A549 (cell line): Measurements from ENCODE around the gene TTPAL.

Source experiments
- CTCF ChIP-seq: fragments of >200 bp; sonication (Bioruptor Twin); formaldehyde crosslinking; IDR thresholded peaks from 3 replicates; pipeline ENCODE4 v1.5.1; 2016
- JUN ChIP-seq, 2 experiments: fragments of >200 bp; sonication (Bioruptor Twin); formaldehyde crosslinking; IDR thresholded peaks; 2 replicates in 1 of 2; 3 replicates in 1 of 2; pipeline ENCODE4 v1.6.1; 2016 to 2017
- POLR2A ChIP-seq: IDR thresholded peaks from 2 replicates; pipeline ENCODE4 v1.6.1; 2012; ENCODE audit warnings: mild to moderate bottlenecking, low read length
- RFX5 ChIP-seq: fragments of 450-650 bp; IDR thresholded peaks from 2 replicates; pipeline ENCODE4 v1.7.1; 2014; ENCODE audit warnings: antibody characterized with exemption, mild to moderate bottlenecking, moderate library complexity
- SMC3 ChIP-seq: fragments of >200 bp; sonication (Bioruptor Twin); formaldehyde crosslinking; IDR thresholded peaks from 3 replicates; pipeline ENCODE4 v1.6.1; 2018; ENCODE audit warnings: inconsistent platforms

- TF ChIP-seq CTCF (no peak), POLR2A (no peak), JUN (IDR thresholded peaks at IDR 0.05) (no peak), RFX5 (no peak), SMC3 (no peak)
Observed at GRCh38 chr20:44430270-44431065, 45.2 kb upstream of the TTPAL start.
